Neural crest cell (in vitro differentiated cells): ENCODE measurements around the gene FNDC10. TPM values are rescaled to one million over a fixed set of nuclear protein-coding genes. Genes with fewer than 3 reads are reported as not detected.
A peak's percentile ranks its signal among the peaks of the same experiment; 100 is the strongest.

Source experiments
- DNase-seq: peaks from one replicate; pipeline ENCODE4 v3.0.0; 2021; ENCODE audit warnings: low read depth, mixed read lengths, low spot score
- H3K27ac Mint-ChIP-seq: one replicate; pipeline ENCODE4 v1.8.0; 2021; ENCODE audit warnings: mild to moderate bottlenecking, mixed read lengths; ENCODE audit not compliant: unreplicated experiment
- H3K27me3 Mint-ChIP-seq: 2 replicates; pipeline ENCODE4 v1.8.0; 2021; ENCODE audit warnings: low read depth, mild to moderate bottlenecking, mixed read lengths
- H3K36me3 Mint-ChIP-seq: 2 replicates; pipeline ENCODE4 v1.8.0; 2021; ENCODE audit warnings: low read depth, mild to moderate bottlenecking, mixed read lengths
- H3K4me1 Mint-ChIP-seq: 2 replicates; pipeline ENCODE4 v1.8.0; 2021; ENCODE audit warnings: mixed read lengths
- H3K4me3 Mint-ChIP-seq: one replicate; pipeline ENCODE4 v1.8.0; 2021; ENCODE audit warnings: mild to moderate bottlenecking, mixed read lengths
- H3K9me3 Mint-ChIP-seq: 2 replicates; pipeline ENCODE4 v1.8.0; 2021; ENCODE audit warnings: mixed read lengths
- CTCF ChIP-seq: fragments of 200-600 bp; sonication (generic); conservative IDR thresholded peaks from 2 replicates; pipeline ENCODE4 v1.5.0; 2021; ENCODE audit warnings: antibody characterized with exemption, mild to moderate bottlenecking
- total RNA-seq: library from RNA; stranded (reverse); gene quantifications from 2 replicates; pipeline ENCODE4 v1.2.1, GENCODE V29; 2021

FNDC10 gene
- total RNA-seq, 1 donor from 2014 or later: 14.3 TPM

DNA sequence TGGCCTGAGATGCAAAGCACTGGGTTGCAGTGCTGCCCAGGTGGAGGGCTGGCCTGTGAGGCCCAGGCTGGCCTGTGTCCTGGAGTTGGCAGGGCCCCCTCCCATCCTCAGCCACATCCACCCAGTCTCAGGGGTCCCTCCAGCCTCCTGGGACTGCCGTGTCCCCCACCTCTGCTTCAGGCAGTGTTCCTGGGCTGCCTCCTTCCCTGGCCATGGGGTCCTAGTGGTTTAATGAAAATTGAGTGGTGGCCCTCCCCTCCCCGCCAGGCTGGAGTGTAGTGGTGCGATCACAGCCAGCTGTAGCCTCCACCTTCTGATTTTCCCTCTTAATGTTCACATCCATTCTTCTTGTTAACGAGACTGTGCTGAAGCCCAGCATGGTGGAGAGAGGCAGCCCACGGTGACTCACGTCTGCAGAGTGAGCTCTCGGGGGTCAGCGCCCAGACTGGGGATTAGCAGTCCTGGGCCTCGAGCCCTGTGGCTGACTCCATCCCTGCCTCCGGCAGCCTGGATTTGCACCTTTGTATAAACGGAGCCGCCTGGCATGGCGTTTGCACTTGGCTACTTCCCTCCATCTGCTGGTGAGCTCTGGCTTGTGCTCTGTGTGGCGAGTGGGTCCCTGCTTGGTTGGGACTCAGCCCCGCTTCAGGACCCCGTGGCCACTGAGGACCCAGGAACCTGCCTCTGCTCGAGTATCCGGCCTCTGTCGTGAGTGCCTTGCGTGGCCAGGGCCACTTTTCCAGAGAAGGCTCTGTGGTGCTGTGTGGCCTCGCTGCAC lies 22.3 kb upstream of the FNDC10 start:
- Mint-ChIP-seq H3K27ac (no peak overlapping the region), H3K4me1 (peaks cover 5% of the 10 kb centered on the region), H3K9me3 (no peaks in the 10 kb centered on the region), H3K27me3 (no peaks in the 10 kb centered on the region), H3K36me3 (no peaks in the 10 kb centered on the region), H3K4me3 (peak overlapping the region; percentile 75)
- TF ChIP-seq CTCF: no peak
- DNase-seq: no peak

DNA sequence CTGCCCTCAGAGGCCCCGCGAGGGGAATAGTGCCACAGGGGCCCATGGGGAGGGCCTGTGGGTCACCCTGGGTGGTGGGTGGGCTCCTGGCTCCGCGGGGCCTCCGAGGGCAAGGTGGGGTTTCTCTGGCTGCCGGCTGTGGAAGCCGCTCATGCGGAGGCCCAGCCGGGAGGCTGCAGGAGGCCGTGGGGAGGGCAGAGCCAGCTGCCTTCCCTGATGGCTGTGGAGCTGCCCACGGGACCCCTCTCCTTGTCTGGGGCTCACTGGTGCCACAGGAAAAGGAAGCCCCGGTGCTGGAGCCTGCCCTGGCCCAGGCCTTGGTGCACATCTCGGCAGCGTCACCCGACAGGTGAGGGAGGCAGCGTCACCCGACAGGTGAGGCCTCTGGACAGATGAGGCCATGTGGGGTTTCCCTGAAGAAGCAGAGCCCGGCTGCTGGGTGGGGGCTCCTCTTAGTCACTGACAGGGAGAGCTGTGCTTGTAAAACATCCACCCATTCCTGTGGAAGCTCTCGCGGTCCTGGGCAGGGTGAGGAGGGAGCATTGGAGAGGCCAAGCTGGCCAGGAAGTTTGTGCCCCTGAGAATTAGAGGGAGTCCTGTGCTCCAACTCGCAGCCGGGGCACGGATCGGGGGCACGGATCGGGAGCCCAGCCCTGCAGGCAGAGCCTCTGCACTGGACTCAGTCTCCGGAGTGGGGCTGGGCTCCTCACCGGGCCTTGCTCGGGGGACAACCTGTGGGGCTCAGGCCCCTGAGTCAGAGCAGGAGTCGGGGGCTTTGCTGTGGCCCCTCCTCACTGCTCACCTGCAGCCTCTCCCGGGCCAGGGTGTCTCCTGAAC lies 21.5 kb upstream of the FNDC10 start:
- Mint-ChIP-seq H3K4me1 (peaks cover 7% of the 10 kb centered on the region), H3K27me3 (no peaks in the 10 kb centered on the region), H3K36me3 (no peaks in the 10 kb centered on the region), H3K27ac (no peak overlapping the region), H3K9me3 (no peaks in the 10 kb centered on the region), H3K4me3 (no peak overlapping the region)
- TF ChIP-seq CTCF: no peak
- DNase-seq: no peak

DNA sequence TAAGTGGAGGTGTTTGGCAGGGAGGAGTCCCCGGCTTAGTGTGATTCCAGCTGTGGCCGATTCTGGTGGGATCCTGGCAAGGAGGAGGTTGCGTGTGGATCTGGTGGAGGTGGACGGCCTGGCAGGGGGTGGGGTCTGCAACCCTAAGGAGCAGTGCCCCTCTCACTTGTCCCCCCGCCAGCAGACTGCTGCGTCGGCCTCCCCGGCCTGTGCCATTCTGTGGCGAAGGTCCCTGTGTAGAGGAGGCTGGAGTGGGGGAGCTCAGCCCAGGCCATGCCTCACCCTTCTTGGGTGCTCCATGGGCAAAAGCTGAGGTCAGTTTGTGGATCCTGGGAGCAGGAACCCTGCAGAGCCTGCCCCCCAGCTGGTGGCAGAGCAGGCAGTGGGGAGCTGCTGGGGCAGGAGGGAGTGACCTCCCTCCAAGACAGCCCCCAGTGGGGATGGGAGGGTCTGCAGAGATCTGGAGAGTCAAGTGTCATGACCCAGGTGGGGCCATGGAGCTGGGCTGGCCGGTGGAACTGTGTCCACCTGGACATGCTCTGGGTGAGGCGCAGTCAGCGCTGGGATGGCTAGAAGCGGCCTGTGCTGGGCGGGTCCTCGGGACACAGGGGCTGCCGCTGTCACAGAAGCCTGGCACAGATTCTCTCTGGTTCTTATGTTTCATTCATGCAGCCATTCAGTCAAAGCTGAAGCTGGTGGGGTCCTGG lies 20.7 kb upstream of the FNDC10 start:
- no peak for DNase-seq
- Mint-ChIP-seq H3K27ac (no peak overlapping the region), H3K4me1 (peaks cover 7% of the 10 kb centered on the region), H3K9me3 (no peaks in the 10 kb centered on the region), H3K4me3 (no peak overlapping the region), H3K36me3 (no peaks in the 10 kb centered on the region), H3K27me3 (no peaks in the 10 kb centered on the region)
- TF ChIP-seq CTCF: no peak

GRCh38 chr1:1619917-1620361 lies 20.0 kb upstream of the FNDC10 start:
- H3K4me3 Mint-ChIP-seq: peak overlapping the region; percentile 76
- no peaks in the 10 kb centered on the region for H3K27me3 Mint-ChIP-seq
- H3K9me3 Mint-ChIP-seq: no peaks in the 10 kb centered on the region
- H3K4me1 Mint-ChIP-seq: peaks cover 9% of the 10 kb centered on the region
- peak; percentile 35 for TF ChIP-seq CTCF
- H3K36me3 Mint-ChIP-seq: no peaks in the 10 kb centered on the region
- no peak overlapping the region for H3K27ac Mint-ChIP-seq
- DNase-seq: no peak

GRCh38 chr1:1618396-1619068 lies 18.6 kb upstream of the FNDC10 start:
- Mint-ChIP-seq H3K36me3 (no peaks in the 10 kb centered on the region), H3K4me1 (peaks cover 23% of the 10 kb centered on the region)
- no peak for TF ChIP-seq CTCF

More at GRCh38 chr1:1618396-1619068, 18.6 kb upstream of the FNDC10 start:
- Mint-ChIP-seq H3K27ac (no peak overlapping the region), H3K4me3 (peak overlapping the region; percentile 88), H3K9me3 (no peaks in the 10 kb centered on the region), H3K27me3 (no peaks in the 10 kb centered on the region)
- no peak for DNase-seq
